Nephron progenitor cell (in vitro differentiated cells): Measurements from ENCODE around the gene NWD2.

Experiments used
- DNase-seq: peaks from one replicate; pipeline ENCODE4 v3.0.0; 2021
- H3K27ac Mint-ChIP-seq: 2 replicates; pipeline ENCODE4 v1.8.0; 2021; ENCODE audit warnings: mild to moderate bottlenecking, moderate library complexity, mixed read lengths
- H3K27me3 Mint-ChIP-seq: 2 replicates; pipeline ENCODE4 v1.8.0; 2021; ENCODE audit warnings: mild to moderate bottlenecking, low read depth, mixed read lengths; ENCODE audit not compliant: poor library complexity
- H3K36me3 Mint-ChIP-seq: 2 replicates; pipeline ENCODE4 v1.8.0; 2021; ENCODE audit warnings: low read depth, mixed read lengths
- H3K4me1 Mint-ChIP-seq: 2 replicates; pipeline ENCODE4 v1.8.0; 2021; ENCODE audit warnings: mixed read lengths
- H3K4me3 Mint-ChIP-seq: 2 replicates; pipeline ENCODE4 v1.8.0; 2021; ENCODE audit warnings: mild to moderate bottlenecking, moderate library complexity, mixed read lengths
- H3K9me3 Mint-ChIP-seq: 2 replicates; pipeline ENCODE4 v1.8.0; 2021; ENCODE audit warnings: mild to moderate bottlenecking, moderate library complexity, mixed read lengths
- TF ChIP-seq, protein P1 (sequence below): fragments of 200-600 bp; sonication (generic); IDR thresholded peaks from 2 replicates; pipeline ENCODE4 v1.5.0; 2021; ENCODE audit warnings: antibody characterized with exemption

NWD2 gene

DNA sequence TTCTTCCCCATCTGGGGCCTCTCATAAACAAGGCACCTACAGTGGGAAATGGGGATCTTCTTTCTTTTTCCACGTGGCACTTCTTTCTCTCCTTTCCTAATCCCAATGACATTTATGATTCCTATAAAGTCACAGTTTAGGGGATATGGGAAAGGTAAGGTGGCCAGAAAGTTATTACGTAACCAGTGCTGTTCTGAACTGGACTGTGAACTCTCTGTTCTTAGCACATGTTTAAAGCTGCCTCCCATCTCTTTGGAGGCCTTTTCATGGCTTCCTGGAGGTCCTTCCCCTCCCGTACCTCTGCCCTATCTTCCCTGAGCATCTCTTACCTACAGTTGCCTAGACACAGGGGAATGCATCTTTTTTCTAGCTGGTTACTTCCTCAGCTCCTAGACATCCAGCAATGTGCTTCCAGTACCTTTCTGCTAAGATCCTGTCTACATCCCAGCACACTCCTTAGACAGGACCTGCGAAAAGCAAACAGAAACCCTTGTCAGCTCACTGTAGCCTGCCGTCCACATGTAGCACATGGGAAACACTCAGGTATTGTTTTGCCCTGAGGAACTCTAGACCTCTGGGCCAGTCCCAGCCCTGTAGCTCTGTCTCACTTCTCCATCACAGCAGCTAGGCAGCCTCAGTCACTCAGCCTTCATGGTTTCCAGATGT is 195.4 kb downstream of the NWD2 start:
- Mint-ChIP-seq H3K9me3 (peaks cover 5% of the 10 kb centered on the region), H3K36me3 (no peaks in the 10 kb centered on the region), H3K4me3 (no peak overlapping the region), H3K4me1 (peaks cover 10% of the 10 kb centered on the region), H3K27ac (no peak overlapping the region), H3K27me3 (peaks cover 5% of the 10 kb centered on the region)
- no peak for DNase-seq
- TF ChIP-seq, protein P1, sequence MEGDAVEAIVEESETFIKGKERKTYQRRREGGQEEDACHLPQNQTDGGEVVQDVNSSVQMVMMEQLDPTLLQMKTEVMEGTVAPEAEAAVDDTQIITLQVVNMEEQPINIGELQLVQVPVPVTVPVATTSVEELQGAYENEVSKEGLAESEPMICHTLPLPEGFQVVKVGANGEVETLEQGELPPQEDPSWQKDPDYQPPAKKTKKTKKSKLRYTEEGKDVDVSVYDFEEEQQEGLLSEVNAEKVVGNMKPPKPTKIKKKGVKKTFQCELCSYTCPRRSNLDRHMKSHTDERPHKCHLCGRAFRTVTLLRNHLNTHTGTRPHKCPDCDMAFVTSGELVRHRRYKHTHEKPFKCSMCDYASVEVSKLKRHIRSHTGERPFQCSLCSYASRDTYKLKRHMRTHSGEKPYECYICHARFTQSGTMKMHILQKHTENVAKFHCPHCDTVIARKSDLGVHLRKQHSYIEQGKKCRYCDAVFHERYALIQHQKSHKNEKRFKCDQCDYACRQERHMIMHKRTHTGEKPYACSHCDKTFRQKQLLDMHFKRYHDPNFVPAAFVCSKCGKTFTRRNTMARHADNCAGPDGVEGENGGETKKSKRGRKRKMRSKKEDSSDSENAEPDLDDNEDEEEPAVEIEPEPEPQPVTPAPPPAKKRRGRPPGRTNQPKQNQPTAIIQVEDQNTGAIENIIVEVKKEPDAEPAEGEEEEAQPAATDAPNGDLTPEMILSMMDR, result no peak

DNA sequence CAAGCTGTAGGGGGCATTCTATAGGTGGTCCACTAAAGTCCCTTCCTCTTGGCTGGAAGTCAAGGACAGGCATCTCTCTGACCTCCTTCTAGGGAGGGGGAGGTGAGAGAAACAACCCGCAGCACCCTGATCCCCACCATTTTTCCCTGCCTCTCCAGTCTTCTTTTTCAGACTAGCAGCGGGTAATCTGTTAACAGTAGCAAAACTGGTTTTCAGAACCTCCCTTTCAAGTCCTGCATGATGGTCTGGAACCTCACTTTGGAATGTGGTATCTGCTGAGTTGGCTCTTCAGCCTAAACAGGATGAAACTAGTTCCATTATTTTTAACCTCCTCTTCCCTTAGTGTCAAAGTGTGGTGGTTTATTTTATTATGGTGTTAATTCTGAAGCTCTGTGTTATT is 196.0 kb downstream of the NWD2 start:
- Mint-ChIP-seq H3K27ac (no peak overlapping the region), H3K27me3 (peaks cover 8% of the 10 kb centered on the region), H3K4me3 (no peak overlapping the region), H3K4me1 (peaks cover 10% of the 10 kb centered on the region), H3K9me3 (peaks cover 7% of the 10 kb centered on the region), H3K36me3 (no peaks in the 10 kb centered on the region)
- TF ChIP-seq, protein P1, result no peak
- DNase-seq, result no peak

DNA sequence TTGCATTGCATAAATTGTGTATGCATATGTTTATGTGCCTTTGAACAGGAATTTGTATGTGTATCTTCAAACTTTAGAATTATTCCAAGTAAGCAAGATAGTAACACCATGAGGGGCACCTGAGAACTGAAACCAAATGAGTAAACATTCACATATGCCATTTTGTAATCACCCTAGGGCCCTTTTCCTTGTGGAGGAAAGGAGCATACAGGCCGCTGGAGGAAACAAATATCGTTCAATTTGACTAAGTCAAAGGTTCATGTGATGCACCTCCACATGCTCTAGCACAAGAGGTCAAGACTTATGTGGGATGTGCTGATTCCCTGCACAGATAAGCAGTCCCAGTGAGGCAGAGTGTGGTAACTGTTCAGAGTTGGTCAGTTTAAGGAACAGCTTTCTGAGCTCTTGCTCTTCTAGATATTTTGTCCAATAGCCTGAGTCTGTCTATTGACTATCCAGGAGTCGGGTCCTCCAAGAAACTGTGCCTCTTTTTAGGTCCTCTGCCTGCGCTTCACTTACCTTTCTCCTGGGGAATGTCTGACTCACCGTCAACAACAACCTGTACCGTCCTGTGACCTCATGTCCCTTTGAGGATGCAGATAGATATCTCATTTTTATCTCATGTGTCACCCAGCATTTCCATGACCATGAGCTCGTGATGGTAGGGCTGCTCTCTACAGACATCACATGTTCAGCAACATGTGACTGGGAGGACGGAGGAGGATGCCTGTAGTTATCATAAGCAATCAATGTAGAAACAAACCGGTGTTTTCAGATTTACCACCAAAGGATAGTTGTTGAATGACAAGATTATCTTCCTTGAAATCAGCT is 196.9 kb downstream of the NWD2 start:
- Mint-ChIP-seq H3K36me3 (no peaks in the 10 kb centered on the region), H3K9me3 (peaks cover 7% of the 10 kb centered on the region), H3K4me3 (no peak overlapping the region), H3K4me1 (peaks cover 10% of the 10 kb centered on the region), H3K27ac (no peak overlapping the region), H3K27me3 (peaks cover 8% of the 10 kb centered on the region)
- DNase-seq, result no peak
- TF ChIP-seq, protein P1, result no peak

DNA sequence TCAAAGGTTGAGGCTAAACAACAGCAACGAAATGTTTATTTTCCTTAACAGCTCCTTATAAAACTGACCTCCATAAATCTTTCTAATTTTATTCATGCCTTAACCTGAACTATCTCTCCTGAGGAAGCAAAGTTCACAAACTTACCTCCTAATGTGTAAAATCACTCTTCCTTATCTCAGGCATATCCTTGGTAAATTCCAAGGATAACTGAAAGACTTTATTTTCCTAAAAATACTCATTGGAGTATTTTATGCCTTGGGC is 197.4 kb downstream of the NWD2 start:
- no peaks in the 10 kb centered on the region for H3K36me3 Mint-ChIP-seq
- no peak overlapping the region for H3K4me3 Mint-ChIP-seq
- peaks cover 10% of the 10 kb centered on the region for H3K4me1 Mint-ChIP-seq
- H3K27ac Mint-ChIP-seq, result no peak overlapping the region
- TF ChIP-seq, protein P1, result no peak
- peaks cover 7% of the 10 kb centered on the region for H3K9me3 Mint-ChIP-seq
- DNase-seq, result no peak
- peaks cover 9% of the 10 kb centered on the region for H3K27me3 Mint-ChIP-seq

DNA sequence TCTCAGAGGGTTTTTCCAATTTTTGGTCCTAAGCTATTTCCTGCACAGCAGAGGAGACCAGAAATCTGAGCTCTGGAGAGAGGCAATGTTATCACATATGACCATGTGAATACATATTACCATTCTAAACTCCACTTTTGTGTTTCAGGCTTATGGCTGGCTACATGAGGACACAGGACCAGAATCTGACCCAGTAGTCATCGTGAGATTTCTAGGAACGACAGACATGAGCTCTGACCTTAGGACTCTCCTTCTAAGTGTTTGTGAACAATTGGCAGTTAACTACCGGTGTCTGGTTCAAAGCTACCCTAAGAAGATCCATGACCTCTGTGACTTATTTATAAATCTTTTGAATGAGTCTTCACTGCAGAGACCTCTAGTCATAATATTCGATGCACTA is 198.6 kb downstream of the NWD2 start:
- no peak for DNase-seq
- H3K4me3 Mint-ChIP-seq, result no peak overlapping the region
- H3K36me3 Mint-ChIP-seq, result no peaks in the 10 kb centered on the region
- H3K27me3 Mint-ChIP-seq, result peaks cover 11% of the 10 kb centered on the region
- H3K9me3 Mint-ChIP-seq, result peaks cover 7% of the 10 kb centered on the region
- TF ChIP-seq, protein P1, result no peak
- H3K4me1 Mint-ChIP-seq, result peaks cover 10% of the 10 kb centered on the region
- H3K27ac Mint-ChIP-seq, result no peak overlapping the region

DNA sequence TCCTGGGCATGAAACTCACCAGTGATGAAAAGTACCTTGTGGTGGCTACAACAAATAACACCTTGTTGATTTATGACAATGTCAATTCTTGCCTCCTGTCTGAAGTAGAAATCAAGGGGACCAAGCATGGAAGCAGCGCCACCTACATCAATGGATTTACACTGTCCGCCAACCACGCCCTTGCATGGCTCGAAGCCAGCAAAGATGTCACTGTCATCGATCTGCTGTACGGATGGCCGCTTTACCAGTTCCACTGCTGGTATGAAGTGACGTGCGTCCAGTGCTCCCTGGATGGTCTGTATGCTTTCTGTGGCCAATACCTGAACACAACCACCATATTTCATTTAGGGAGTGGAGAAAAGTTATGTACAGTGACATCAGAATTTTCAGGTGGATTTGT is 200.5 kb downstream of the NWD2 start:
- DNase-seq, result no peak
- Mint-ChIP-seq H3K4me1 (peaks cover 10% of the 10 kb centered on the region), H3K27me3 (peaks cover 16% of the 10 kb centered on the region), H3K27ac (no peak overlapping the region), H3K36me3 (no peaks in the 10 kb centered on the region), H3K9me3 (peaks cover 7% of the 10 kb centered on the region), H3K4me3 (no peak overlapping the region)
- TF ChIP-seq, protein P1, result no peak
